GM21526 (cell line): ENCODE data around the gene LMO3.

Experiments used
- ATAC-seq: cut with Tn5 transposase; IDR thresholded peaks from one replicate; pipeline ENCODE4 v1.9.1; 2021; ENCODE audit warnings: moderate library complexity; ENCODE audit not compliant: unreplicated experiment, low FRiP score

LMO3 gene

GRCh38 chr12:16602412-16602811, 3.5 kb downstream of the LMO3 start:
- ATAC-seq: no peak

GRCh38 chr12:16600525-16600924, 5.4 kb downstream of the LMO3 start:
- no peak for ATAC-seq

- no peak for ATAC-seq
Observed at GRCh38 chr12:16599081-16599480, 6.9 kb downstream of the LMO3 start.

GRCh38 chr12:16594797-16595196, 11.2 kb downstream of the LMO3 start:
- no peak for ATAC-seq

- ATAC-seq: no peak
Observed at GRCh38 chr12:16593546-16593945, 12.4 kb downstream of the LMO3 start.

- no peak for ATAC-seq
Observed at GRCh38 chr12:16590645-16591044, 15.3 kb downstream of the LMO3 start.

- ATAC-seq: no peak
Observed at GRCh38 chr12:16588812-16589211, 17.1 kb downstream of the LMO3 start.

GRCh38 chr12:16587514-16587913, 18.4 kb downstream of the LMO3 start:
- ATAC-seq: no peak

- no peak for ATAC-seq
Observed at GRCh38 chr12:16587110-16587453, 18.9 kb downstream of the LMO3 start.

- ATAC-seq: no peak
Observed at GRCh38 chr12:16586350-16587109, 19.4 kb downstream of the LMO3 start.

- no peak for ATAC-seq
Observed at GRCh38 chr12:16585781-16586180, 20.2 kb downstream of the LMO3 start.

- no peak for ATAC-seq
Observed at GRCh38 chr12:16583969-16584745, 21.8 kb downstream of the LMO3 start.

GRCh38 chr12:16581416-16581815, 24.5 kb downstream of the LMO3 start:
- ATAC-seq: no peak

- ATAC-seq: no peak
Observed at GRCh38 chr12:16579041-16579440, 26.9 kb downstream of the LMO3 start.

GRCh38 chr12:16573398-16574077, 32.4 kb downstream of the LMO3 start:
- ATAC-seq: no peak

- ATAC-seq: no peak
Observed at GRCh38 chr12:16568873-16569272, 37.1 kb downstream of the LMO3 start.

GRCh38 chr12:16564675-16565074, 41.3 kb downstream of the LMO3 start:
- no peak for ATAC-seq

- no peak for ATAC-seq
Observed at GRCh38 chr12:16563504-16563903, 42.5 kb downstream of the LMO3 start.

GRCh38 chr12:16562921-16563320, 43.0 kb downstream of the LMO3 start:
- ATAC-seq: no peak

- no peak for ATAC-seq
Observed at GRCh38 chr12:16562435-16562834, 43.5 kb downstream of the LMO3 start.

- ATAC-seq: no peak
Observed at GRCh38 chr12:16560273-16560672, 45.7 kb downstream of the LMO3 start.

GRCh38 chr12:16555630-16556029, 50.3 kb downstream of the LMO3 start:
- ATAC-seq: no peak
